HG03378 (cell line): Measurements from ENCODE around the gene GJD3.

Experiments used
- ATAC-seq: cut with Tn5 transposase; IDR thresholded peaks from one replicate; pipeline ENCODE4 v1.9.1; 2021; ENCODE audit warnings: mild to moderate bottlenecking, moderate library complexity; ENCODE audit not compliant: unreplicated experiment

Gene GJD3

GRCh38 chr17:40313668-40314583 is 50.6 kb downstream of the GJD3 start:
- ATAC-seq: no peak
